SK-N-SH (cell line): ENCODE data around the gene MGLL. TPM values are rescaled to one million over a fixed set of nuclear protein-coding genes. Genes with fewer than 3 reads are reported as not detected.

Source experiments
- CTCF ChIA-PET: fragments of 300-600, 350-600 bp; formaldehyde crosslinking; extraction: SDS; loops from one replicate; lab custom pipeline; 2021; lab: Yijun Ruan, JAX
- POLR2A ChIA-PET: fragments of 350-600 bp; sonication (Branson Sonifier 250); formaldehyde crosslinking; extraction: SDS; loops from one replicate; lab custom pipeline; 2020; ENCODE audit warnings: antibody characterized with exemption, inconsistent platforms; lab: Yijun Ruan, JAX
- DNase-seq: peaks from one replicate; pipeline ENCODE4 v3.0.0; 2012
- H2AFZ ChIP-seq: fragments of 200-600 bp; sonication (generic); 2 replicates; pipeline ENCODE4 v1.8.1; 2016; ENCODE audit warnings: antibody characterized with exemption, mild to moderate bottlenecking, low read depth
- H3F3A ChIP-seq: fragments of 200-600 bp; sonication (generic); replicated peaks from 2 replicates; pipeline ENCODE3; 2016; ENCODE audit warnings: antibody characterized with exemption, mild to moderate bottlenecking; ENCODE audit not compliant: insufficient read depth
- H3K27ac ChIP-seq, 2 experiments: fragments of 200-500 bp in 1 of 2; fragments of 200-600 bp in 1 of 2; sonication (Bioruptor generic) in 1 of 2; sonication (generic), shearing (Covaris generic) in 1 of 2; 2 replicates each; pipeline versions ENCODE4 v1.5.1 to v1.6.1; 2014 to 2016; ENCODE audit warnings: low read depth in 2 of 2, inconsistent platforms in 1 of 2, low read length in 1 of 2, mild to moderate bottlenecking in 1 of 2, mixed read lengths in 1 of 2
- H3K27me3 ChIP-seq: fragments of 200-600 bp; sonication (generic), shearing (Covaris generic); 2 replicates; pipeline ENCODE4 v1.6.1; 2016; ENCODE audit warnings: mixed run types; ENCODE audit not compliant: insufficient read depth
- H3K36me3 ChIP-seq, 2 experiments: fragments of 200-500 bp in 1 of 2; fragments of 200-600 bp in 1 of 2; sonication (Bioruptor generic) in 1 of 2; sonication (generic) in 1 of 2; replicated peaks in 1 of 2; 2 replicates each; pipeline versions ENCODE3 to v1.5.1; 2014 to 2016; ENCODE audit warnings: low read length in 1 of 2, mild to moderate bottlenecking in 1 of 2; ENCODE audit not compliant: insufficient read depth in 2 of 2, control insufficient read depth in 1 of 2
- H3K4me1 ChIP-seq, 2 experiments: fragments of 200-500 bp in 1 of 2; fragments of 200-600 bp in 1 of 2; sonication (Bioruptor generic) in 1 of 2; sonication (generic), shearing (Covaris generic) in 1 of 2; 2 replicates each; pipeline versions ENCODE4 v1.5.1 to v1.6.1; 2014 to 2016; ENCODE audit warnings: low read depth in 1 of 2, low read length in 1 of 2, mixed run types in 1 of 2; ENCODE audit not compliant: insufficient read depth in 2 of 2, control insufficient read depth in 1 of 2
- H3K4me2 ChIP-seq: fragments of 200-600 bp; sonication (generic), shearing (Covaris generic); 2 replicates; pipeline ENCODE4 v1.6.1; 2017; ENCODE audit warnings: mixed run types
- H3K4me3 ChIP-seq, 2 experiments: fragments of 200-500 bp in 1 of 2; fragments of 200-600 bp in 1 of 2; sonication (Bioruptor generic) in 1 of 2; sonication (generic), shearing (Covaris generic) in 1 of 2; 2 replicates each; pipeline versions ENCODE4 v1.5.1 to v1.8.1; 2014 to 2016; ENCODE audit warnings: low read depth in 2 of 2, inconsistent platforms in 1 of 2, low read length in 1 of 2, mild to moderate bottlenecking in 1 of 2, mixed read lengths in 1 of 2, moderate library complexity in 1 of 2
- H3K79me2 ChIP-seq: fragments of 200-600 bp; sonication (generic); 2 replicates; pipeline ENCODE4 v1.8.1; 2017; ENCODE audit warnings: mild to moderate bottlenecking; ENCODE audit not compliant: insufficient read depth
- H3K9ac ChIP-seq: fragments of 200-600 bp; sonication (generic); 2 replicates; pipeline ENCODE4 v1.6.1; 2017; ENCODE audit warnings: mixed run types
- H3K9me2 ChIP-seq: fragments of 200-600 bp; sonication (generic); 2 replicates; pipeline ENCODE4 v1.6.1; 2017; ENCODE audit warnings: mixed run types
- H3K9me3 ChIP-seq: fragments of 200-600 bp; sonication (generic); 2 replicates; pipeline ENCODE4 v1.6.1; 2017; ENCODE audit warnings: mixed run types, mild to moderate bottlenecking, moderate library complexity
- H4K20me1 ChIP-seq: fragments of 200-600 bp; sonication (generic); 2 replicates; pipeline ENCODE4 v1.6.1; 2017; ENCODE audit warnings: mild to moderate bottlenecking, mixed run types; ENCODE audit not compliant: insufficient read depth
- CHD2 ChIP-seq: fragments of 150-350 bp; IDR thresholded peaks from 2 replicates; pipeline ENCODE4 v1.6.1; 2018; ENCODE audit warnings: low read length; ENCODE audit not compliant: partially characterized antibody
- ELF1 ChIP-seq: IDR thresholded peaks from 2 replicates; pipeline ENCODE4 v1.4.0; 2012
- EZH2phosphoT487 ChIP-seq: fragments of 200-600 bp; sonication (generic); IDR thresholded peaks from 2 replicates; pipeline ENCODE4 v1.6.1; 2017; ENCODE audit warnings: low read depth, mixed run types, mild to moderate bottlenecking, antibody characterized with exemption, moderate library complexity, borderline replicate concordance
- FOSL2 ChIP-seq: IDR thresholded peaks from 2 replicates; pipeline ENCODE4 v1.4.0; 2012; ENCODE audit warnings: low read depth, mild to moderate bottlenecking, moderate library complexity, borderline replicate concordance
- GABPA ChIP-seq: IDR thresholded peaks from 2 replicates; pipeline ENCODE4 v1.4.0; 2012; ENCODE audit warnings: low read depth, mild to moderate bottlenecking
- GATA2 ChIP-seq: sonication (generic); formaldehyde crosslinking; IDR thresholded peaks from 2 replicates; pipeline ENCODE4 v1.5.0; 2020; ENCODE audit warnings: mild to moderate bottlenecking, missing genetic modification reagents
- JUND ChIP-seq: IDR thresholded peaks from 2 replicates; pipeline ENCODE4 v1.4.0; 2012
- MEF2A ChIP-seq: IDR thresholded peaks from 2 replicates; pipeline ENCODE4 v1.4.0; 2012; ENCODE audit warnings: low read depth, borderline replicate concordance
- MXI1 ChIP-seq: IDR thresholded peaks from 2 replicates; pipeline ENCODE4 v1.6.1; 2012; ENCODE audit warnings: mild to moderate bottlenecking, low read depth, low read length, improper control_type of control experiment
- NRF1 ChIP-seq: IDR thresholded peaks from 2 replicates; pipeline ENCODE4 v1.6.1; 2012; ENCODE audit warnings: low read depth, mild to moderate bottlenecking, low read length
- POLR2AphosphoS5 ChIP-seq: IDR thresholded peaks from 2 replicates; pipeline ENCODE4 v1.6.1; 2012; ENCODE audit warnings: low read depth, low read length
- RCOR1 ChIP-seq: fragments of 150-350 bp; IDR thresholded peaks from 2 replicates; pipeline ENCODE4 v1.6.1; 2017; ENCODE audit warnings: antibody characterized with exemption, low read length
- RFX5 ChIP-seq: IDR thresholded peaks from 2 replicates; pipeline ENCODE4 v1.6.1; 2012; ENCODE audit warnings: mild to moderate bottlenecking, improper control_type of control experiment, low read length
- SIN3A ChIP-seq: IDR thresholded peaks from 2 replicates; pipeline ENCODE4 v1.6.1; 2012; ENCODE audit warnings: low read depth, mild to moderate bottlenecking, low read length, moderate library complexity, borderline replicate concordance
- TAF1 ChIP-seq: IDR thresholded peaks from 2 replicates; pipeline ENCODE4 v1.6.1; 2012; ENCODE audit warnings: low read depth, mild to moderate bottlenecking, low read length, moderate library complexity, borderline replicate concordance
- TCF12 ChIP-seq: IDR thresholded peaks from 2 replicates; pipeline ENCODE4 v1.4.0; 2012
- TEAD4 ChIP-seq: IDR thresholded peaks from 2 replicates; pipeline ENCODE4 v1.4.0; 2012; ENCODE audit warnings: mild to moderate bottlenecking, borderline replicate concordance; ENCODE audit not compliant: insufficient read depth
- YY1 ChIP-seq: IDR thresholded peaks from 2 replicates; pipeline ENCODE4 v1.4.0; 2012; ENCODE audit warnings: low read depth, mild to moderate bottlenecking
- ZBTB33 ChIP-seq: IDR thresholded peaks from 2 replicates; pipeline ENCODE4 v1.4.0; 2012; ENCODE audit warnings: low read depth, borderline replicate concordance
- WGBS: methylation state at CpG from one replicate; pipeline ENCODE4 v1.1.6; 2017; ENCODE audit warnings: low lambda C conversion rate; 5-methylcytosine and 5-hydroxymethylcytosine counted together
- polyA plus RNA-seq, 3 experiments: library from polyadenylated mRNA; depleted of rRNA; stranded (reverse); fragments of >200 nt; gene quantifications; 2 replicates each; pipeline ENCODE4 v1.2.3, GENCODE V29; 2012
- TF ChIP-seq, protein P1 (sequence below): IDR thresholded peaks from 2 replicates; pipeline ENCODE4 v1.4.0; 2012; ENCODE audit warnings: low read depth, borderline replicate concordance
- TF ChIP-seq, protein P2 (sequence below): IDR thresholded peaks from 2 replicates; pipeline ENCODE4 v1.4.0; 2012; ENCODE audit warnings: low read depth

MGLL gene
- polyA plus RNA-seq, 1 of the 3 experiments (the other 2 are of a cell fraction): 2.2 TPM

GRCh38 chr3:127741246-127741645 is 81.1 kb downstream of the MGLL start:
- H3K4me2 ChIP-seq: no peak overlapping the region
- WGBS: 99% methylated on average over 7 of the region's 8 CpGs

DNA sequence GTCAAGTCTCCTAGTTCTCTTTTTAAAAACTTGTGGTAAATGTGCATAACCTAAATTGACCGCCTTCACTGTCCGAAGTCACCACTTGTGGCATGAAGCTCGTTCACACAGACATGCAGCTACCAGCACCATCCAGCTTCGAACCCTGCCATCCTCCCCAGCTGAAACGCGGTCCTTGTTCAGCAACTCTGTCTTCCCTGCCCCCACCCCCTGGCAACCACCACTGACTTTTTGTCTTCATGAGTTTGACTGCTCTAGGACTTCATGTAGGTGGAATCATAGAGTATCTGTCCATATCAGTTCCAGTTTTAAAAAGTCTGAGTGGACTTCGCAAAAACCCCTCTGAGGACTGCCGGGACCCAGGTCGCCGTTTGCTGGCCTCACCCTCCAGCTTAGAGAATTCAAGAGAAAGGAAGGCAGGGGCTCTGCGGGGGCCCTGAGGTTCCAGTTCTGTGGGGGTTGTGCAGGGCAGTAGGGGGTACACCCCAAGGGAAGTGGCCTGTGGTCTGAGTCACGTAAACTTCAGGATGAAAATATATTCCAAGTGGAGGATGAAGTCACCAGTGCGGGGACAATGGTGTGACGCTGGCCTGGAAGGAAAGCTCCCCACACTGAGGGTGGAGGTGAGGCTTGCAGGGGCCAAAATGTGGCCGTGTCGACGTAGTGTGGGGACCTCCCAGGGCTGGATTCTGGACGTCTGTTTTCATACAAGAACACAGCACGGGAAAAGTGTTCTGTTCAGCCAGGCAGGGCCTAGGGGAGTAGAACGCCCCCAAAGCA is 82.0 kb downstream of the MGLL start:
- WGBS: 98% methylated on average over 18 of the region's 20 CpGs
- Histone ChIP-seq H3K4me3 (no peak overlapping the region), H3K27me3 (no peaks in the 10 kb centered on the region), H3K9ac (no peak overlapping the region), H3K4me2 (no peak overlapping the region), H3K79me2 (no peaks in the 10 kb centered on the region), H3K9me2 (no peaks in the 10 kb centered on the region), H4K20me1 (no peaks in the 10 kb centered on the region), H3K27ac (no peak overlapping the region), H3K4me1 (peaks cover 23 to 37% of the 10 kb centered on the region in 2 experiments), H3K36me3 (no peaks in the 10 kb centered on the region), H3K9me3 (no peaks in the 10 kb centered on the region), H3F3A (peaks cover 9% of the 10 kb centered on the region), H2AFZ (no peak overlapping the region)
- ChIA-PET CTCF (interaction anchor here (0.7 to 1.1 kb wide), 3 partner anchors 32 to 221 kb away, joined by 3 to 4 read pairs (median 3); no protein-coding TSS in a partner anchor), POLR2A (no interaction called here)
- no peak for DNase-seq
- TF ChIP-seq TEAD4 (no peak), MXI1 (no peak), MEF2A (no peak), POLR2AphosphoS5 (no peak), ELF1 (no peak), GATA2 (no peak), YY1 (no peak), TCF12 (no peak), ZBTB33 (no peak), NRF1 (no peak), EZH2phosphoT487 (no peak), GABPA (no peak)

More at GRCh38 chr3:127741246-127741645, 81.1 kb downstream of the MGLL start:
- ChIA-PET POLR2A (no interaction called here), CTCF (interaction anchor here (1.0 kb wide), 1 partner anchor 220 kb away, joined by 4 read pairs; no protein-coding TSS in a partner anchor)
- Histone ChIP-seq H3K36me3 (no peaks in the 10 kb centered on the region), H3K9me3 (no peaks in the 10 kb centered on the region), H4K20me1 (no peaks in the 10 kb centered on the region), H3K4me1 (peaks cover 14 to 39% of the 10 kb centered on the region in 2 experiments), H3K27ac (no peak overlapping the region), H3K4me3 (no peak overlapping the region), H3K79me2 (no peaks in the 10 kb centered on the region), H3K9ac (no peak overlapping the region), H3K27me3 (no peaks in the 10 kb centered on the region), H3F3A (no peaks in the 10 kb centered on the region), H2AFZ (no peak overlapping the region), H3K9me2 (no peaks in the 10 kb centered on the region)
- TF ChIP-seq RFX5 (no peak), NRF1 (no peak), TEAD4 (no peak), CHD2 (no peak), SIN3A (no peak), ZBTB33 (no peak), RCOR1 (no peak), MXI1 (no peak), JUND (no peak), FOSL2 (no peak), GATA2 (no peak), GABPA (no peak), MEF2A (no peak), TAF1 (no peak), ELF1 (no peak)
- TF ChIP-seq, protein P1, sequence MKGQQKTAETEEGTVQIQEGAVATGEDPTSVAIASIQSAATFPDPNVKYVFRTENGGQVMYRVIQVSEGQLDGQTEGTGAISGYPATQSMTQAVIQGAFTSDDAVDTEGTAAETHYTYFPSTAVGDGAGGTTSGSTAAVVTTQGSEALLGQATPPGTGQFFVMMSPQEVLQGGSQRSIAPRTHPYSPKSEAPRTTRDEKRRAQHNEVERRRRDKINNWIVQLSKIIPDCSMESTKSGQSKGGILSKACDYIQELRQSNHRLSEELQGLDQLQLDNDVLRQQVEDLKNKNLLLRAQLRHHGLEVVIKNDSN: no peak
- TF ChIP-seq, protein P2, sequence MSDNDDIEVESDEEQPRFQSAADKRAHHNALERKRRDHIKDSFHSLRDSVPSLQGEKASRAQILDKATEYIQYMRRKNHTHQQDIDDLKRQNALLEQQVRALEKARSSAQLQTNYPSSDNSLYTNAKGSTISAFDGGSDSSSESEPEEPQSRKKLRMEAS: no peak
- DNase-seq: no peak
